Stomach (tissue), 9 donors: ENCODE results near the gene ATP2B3. TPM values are rescaled to one million over a fixed set of nuclear protein-coding genes. Genes with fewer than 3 reads are reported as not detected.

Experiments used
- DNase-seq, 2 donors: peaks; one replicate each; pipeline versions ENCODE4 v3.0.0 to v3.0.0-alpha.2; 2013 to 2019
- H3K27ac ChIP-seq, 5 donors: fragments of 200-600 bp in 4 of 5; sonication (generic) in 4 of 5; one replicate each; pipeline ENCODE4 v1.5.1; 2013 to 2019; ENCODE audit warnings: mild to moderate bottlenecking in 1 of 5, moderate library complexity in 1 of 5
- H3K27me3 ChIP-seq, 3 donors: fragments of 200-600 bp; sonication (generic); one replicate each; pipeline ENCODE4 v1.5.1; 2017 to 2019; ENCODE audit warnings: mixed run types in 1 of 3
- H3K36me3 ChIP-seq, 4 donors: fragments of 200-600 bp; sonication (generic); 1 replicate in 3 of 4; 2 replicates in 1 of 4; pipeline ENCODE4 v1.5.1; 2016 to 2019
- H3K4me1 ChIP-seq, 4 donors: fragments of 200-600 bp; sonication (generic); one replicate each; pipeline ENCODE4 v1.5.1; 2016 to 2019
- H3K4me3 ChIP-seq, 4 donors: fragments of 200-600 bp; sonication (generic) in 3 of 4; one replicate each; pipeline ENCODE4 v1.5.1; 2016 to 2019; ENCODE audit warnings: mild to moderate bottlenecking in 1 of 4
- H3K9me3 ChIP-seq, 4 donors: fragments of 200-600 bp; sonication (generic); one replicate each; pipeline ENCODE4 v1.5.1; 2016 to 2019
- CTCF ChIP-seq, 7 experiments: fragments of 450-650 bp in 4 of 7; fragments of 200-600 bp in 3 of 7; sonication (generic) in 3 of 7; IDR thresholded peaks; one replicate each; pipeline ENCODE4 v1.5.1; 2016 to 2019; ENCODE audit warnings: antibody characterized with exemption in 7 of 7, control low read depth in 2 of 7, mild to moderate bottlenecking in 1 of 7
- EP300 ChIP-seq: sonication (generic); formaldehyde crosslinking; IDR thresholded peaks from one replicate; pipeline ENCODE4 v1.6.1; 2017; ENCODE audit warnings: antibody characterized with exemption
- POLR2A ChIP-seq, 4 donors: fragments of 450-650 bp; IDR thresholded peaks; one replicate each; pipeline ENCODE4 v1.6.1; 2016; ENCODE audit warnings: antibody characterized with exemption in 4 of 4, control low read depth in 2 of 4, mild to moderate bottlenecking in 1 of 4, moderate library complexity in 1 of 4
- POLR2AphosphoS5 ChIP-seq, 3 donors: sonication (generic); formaldehyde crosslinking; IDR thresholded peaks; one replicate each; pipeline ENCODE4 v1.6.1; 2016; ENCODE audit warnings: antibody characterized with exemption in 3 of 3
- WGBS, 5 donors: extraction: QIAGEN DNeasy Blood & Tissue Kit in 3 of 5; methylation state at CpG; one replicate each; pipeline versions ENCODE4 v1.1.5 to v1.1.7; 2013 to 2018; 5-methylcytosine and 5-hydroxymethylcytosine counted together
- intact Hi-C: fragments of 100-400 bp; cut with DNase I; formaldehyde crosslinking; loops from one replicate; pipeline ENCODE4 v1.15.1; 2023; ENCODE audit warnings: low total_unique reads
- polyA plus RNA-seq, 3 donors: library from polyadenylated mRNA; stranded (reverse); fragments of 200-250 nt; gene quantifications; one replicate each; pipeline ENCODE4 v1.2.3, GENCODE V29; 2013
- total RNA-seq, 5 donors: library from RNA; depleted of rRNA; stranded (reverse); fragments of >200 nt; gene quantifications; one replicate each; pipeline versions ENCODE4 v1.1.0 to v1.2.3, GENCODE V29; 2014 to 2016
- donor health status: healthy with polysubstance abuse.
- donor health status: Bipolar disorder and iron deficiency.
- donor health status: healthy.

ATP2B3 gene
- total and polyA plus RNA-seq, 8 donors = 0.03 to 0.55 TPM; not detected in 6

- peaks cover 0 to 10% (median 3%) of the 10 kb centered on the region in 4 donors for H3K36me3 ChIP-seq
- peak; percentile 86 to 97 for DNase-seq
- no peaks in the 10 kb centered on the region for H3K27me3 ChIP-seq
- WGBS, 5 donors = 9 to 97% (median 30%) methylated on average over 4 to 65 of the region's 70 CpGs
- TF ChIP-seq POLR2AphosphoS5 (IDR thresholded peaks at IDR 0.05) (peak in 2 of 3 donors; percentile 46 to 52), POLR2A (IDR thresholded peaks at IDR 0.05) (no peak), EP300 (no peak), CTCF (IDR thresholded peaks at IDR 0.05) (peak in 5 of 7 experiments; percentile 42 to 78 (median 63))
- H3K9me3 ChIP-seq = no peaks in the 10 kb centered on the region
- peak within 1 kb of the TSS; percentile 61 to 81 (median 66) for H3K4me3 ChIP-seq
- peaks cover 0 to 31% (median 18%) of the 10 kb centered on the region in 4 donors for H3K4me1 ChIP-seq
- intact Hi-C loops = no loop called here
- H3K27ac ChIP-seq = peak within 1 kb of the TSS; percentile 70 to 89 (median 77)
Measured at GRCh38 chrX:153470411-153471363, 46.8 kb upstream of the ATP2B3 start, which contains the start of gene HAUS7. TSS of gene HAUS7 (minus strand) at chrX:153470576. CDS start at chrX:153470557, 19 bp downstream.

GRCh38 chrX:153471663-153472280, 45.7 kb upstream of the ATP2B3 start:
- DNase-seq = no peak
- Histone ChIP-seq H3K9me3 (no peaks in the 10 kb centered on the region), H3K4me1 (peaks cover 0 to 32% (median 18%) of the 10 kb centered on the region in 4 donors), H3K4me3 (no peak overlapping the region), H3K27me3 (peaks cover 0 to under 1% (median 0%) of the 10 kb centered on the region in 3 donors), H3K27ac (peak overlapping the region in 2 of 5 donors; percentile 69 to 82), H3K36me3 (peaks cover 0 to 10% (median 3%) of the 10 kb centered on the region in 4 donors)
- 61 to 71% (median 66%) methylated on average over 5 to 11 of the region's 11 CpGs for WGBS, 5 donors
- intact Hi-C loops = no loop called here
- no peak for TF ChIP-seq CTCF (IDR thresholded peaks at IDR 0.05)

DNA sequence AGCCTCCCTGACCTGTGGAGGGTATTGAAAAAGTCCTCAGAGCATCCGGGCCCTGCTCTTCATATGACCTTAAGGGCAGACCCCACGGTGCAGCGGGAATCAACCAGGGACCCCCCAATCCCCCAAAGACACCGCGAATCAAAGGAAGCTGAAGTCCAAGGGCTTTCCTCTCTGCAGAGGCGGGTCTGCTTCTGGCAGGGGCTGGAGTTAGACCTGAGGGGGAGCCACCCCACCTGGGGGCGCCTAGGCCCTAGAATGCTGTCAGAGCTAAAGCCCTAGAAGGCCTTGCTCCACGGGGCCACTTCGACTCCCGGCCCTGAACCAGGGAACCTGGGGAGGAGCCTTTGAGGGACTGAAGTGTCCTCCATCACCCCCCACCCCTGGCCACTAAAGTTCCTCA, 44.3 kb upstream of the ATP2B3 start:
- intact Hi-C loops = no loop called here
- Histone ChIP-seq H3K36me3 (peaks cover 0 to 5% (median 2%) of the 10 kb centered on the region in 4 donors), H3K9me3 (no peaks in the 10 kb centered on the region), H3K4me3 (no peak overlapping the region), H3K27me3 (peaks cover 0 to 4% (median 4%) of the 10 kb centered on the region in 3 donors), H3K27ac (no peak overlapping the region), H3K4me1 (peaks cover 0 to 32% (median 21%) of the 10 kb centered on the region in 4 donors)
- DNase-seq = no peak
- WGBS, 5 donors = 80 to 97% (median 91%) methylated on average over 4 to 10 of the region's 10 CpGs
- no peak for TF ChIP-seq EP300
- no peak for TF ChIP-seq POLR2A (IDR thresholded peaks at IDR 0.05)
- TF ChIP-seq POLR2AphosphoS5 (IDR thresholded peaks at IDR 0.05) = no peak
- TF ChIP-seq CTCF (IDR thresholded peaks at IDR 0.05) = no peak

GRCh38 chrX:153474266-153474665, 43.2 kb upstream of the ATP2B3 start:
- WGBS, 5 donors = 76 to 98% (median 82%) methylated on average over 5 to 10 of the region's 10 CpGs; no CpG with 5 or more reads in 1 of the 5 donors

More at GRCh38 chrX:153474266-153474665, 43.2 kb upstream of the ATP2B3 start:
- Histone ChIP-seq H3K4me1 (peaks cover 0 to 23% (median 16%) of the 10 kb centered on the region in 4 donors), H3K36me3 (no peaks in the 10 kb centered on the region), H3K27me3 (peaks cover 0 to 5% (median 4%) of the 10 kb centered on the region in 3 donors), H3K9me3 (no peaks in the 10 kb centered on the region), H3K27ac (no peak overlapping the region), H3K4me3 (peak overlapping the region in 3 of 4 donors; percentile 29 to 32 (median 32))
- no peak for DNase-seq
- intact Hi-C loops = no loop called here
- no peak for TF ChIP-seq CTCF (IDR thresholded peaks at IDR 0.05)
- TF ChIP-seq EP300 = no peak
- no peak for TF ChIP-seq POLR2A (IDR thresholded peaks at IDR 0.05)
- TF ChIP-seq POLR2AphosphoS5 (IDR thresholded peaks at IDR 0.05) = no peak
